22Rv1 (cell line): ENCODE measurements around the gene SLC7A7.
"Not testable (repeated sequence)": the region's sequence is repeated elsewhere in the genome, so short reads cannot be mapped to it uniquely, and the experiment has no call there.

Source experiments
- H3K27ac ChIP-seq: fragments of 450-650 bp; 2 replicates; pipeline ENCODE4 v1.5.1; 2017
- CTCF ChIP-seq: fragments of 450-650 bp; IDR thresholded peaks from 2 replicates; pipeline ENCODE4 v1.5.1; 2017; ENCODE audit warnings: mild to moderate bottlenecking
- ZFX ChIP-seq: fragments of 450-650 bp; IDR thresholded peaks from 2 replicates; pipeline ENCODE4 v1.6.1; 2017; ENCODE audit warnings: antibody characterized with exemption, borderline replicate concordance

The SLC7A7 gene

GRCh38 chr14:22852599-22852939, 37.3 kb upstream of the SLC7A7 start:
- no peak for TF ChIP-seq ZFX
- TF ChIP-seq CTCF: no peak
- no peak overlapping the region for H3K27ac ChIP-seq

- not testable (repeated sequence) for H3K27ac ChIP-seq
Measured at GRCh38 chr14:22852178-22852577, 36.9 kb upstream of the SLC7A7 start.

GRCh38 chr14:22850944-22851764, 35.9 kb upstream of the SLC7A7 start:
- no peak overlapping the region for H3K27ac ChIP-seq
- TF ChIP-seq CTCF (no peak), ZFX (no peak)

GRCh38 chr14:22849212-22849819, 34.1 kb upstream of the SLC7A7 start:
- no peak for TF ChIP-seq ZFX
- no peak for TF ChIP-seq CTCF
- H3K27ac ChIP-seq: no peak overlapping the region

GRCh38 chr14:22848351-22849164, 33.3 kb upstream of the SLC7A7 start:
- no peak overlapping the region for H3K27ac ChIP-seq
- TF ChIP-seq CTCF (no peak), ZFX (no peak)

GRCh38 chr14:22847661-22848341, 32.6 kb upstream of the SLC7A7 start:
- TF ChIP-seq ZFX: no peak
- TF ChIP-seq CTCF: no peak
- no peak overlapping the region for H3K27ac ChIP-seq

- no peak for TF ChIP-seq ZFX
- no peak for TF ChIP-seq CTCF
- H3K27ac ChIP-seq: no peak overlapping the region
Measured at GRCh38 chr14:22846811-22847307, 31.6 kb upstream of the SLC7A7 start.
